Mammary epithelial cell (primary cell): Measurements from ENCODE around the gene SMPDL3B.

ENCODE experiments used
- EZH2 ChIP-seq: IDR thresholded peaks from 2 replicates; pipeline ENCODE4 v1.6.1; 2012; ENCODE audit warnings: low read length, inconsistent platforms, borderline replicate concordance
- TF ChIP-seq, protein P1 (sequence below), 2 donors: IDR thresholded peaks in 1 of 2; conservative IDR thresholded peaks in 1 of 2; 2 replicates each; pipeline ENCODE4 v1.5.1; 2011 to 2012; ENCODE audit warnings: inconsistent platforms in 2 of 2, low read length in 2 of 2, mild to moderate bottlenecking in 2 of 2, control low read depth in 1 of 2, low read depth in 1 of 2; ENCODE audit not compliant: insufficient read depth in 1 of 2; ENCODE audit errors: extremely low read depth in 1 of 2

GRCh38 chr1:27957655-27958054 lies 22.9 kb downstream of the SMPDL3B start:
- TF ChIP-seq EZH2, result no peak
- TF ChIP-seq, protein P1, sequence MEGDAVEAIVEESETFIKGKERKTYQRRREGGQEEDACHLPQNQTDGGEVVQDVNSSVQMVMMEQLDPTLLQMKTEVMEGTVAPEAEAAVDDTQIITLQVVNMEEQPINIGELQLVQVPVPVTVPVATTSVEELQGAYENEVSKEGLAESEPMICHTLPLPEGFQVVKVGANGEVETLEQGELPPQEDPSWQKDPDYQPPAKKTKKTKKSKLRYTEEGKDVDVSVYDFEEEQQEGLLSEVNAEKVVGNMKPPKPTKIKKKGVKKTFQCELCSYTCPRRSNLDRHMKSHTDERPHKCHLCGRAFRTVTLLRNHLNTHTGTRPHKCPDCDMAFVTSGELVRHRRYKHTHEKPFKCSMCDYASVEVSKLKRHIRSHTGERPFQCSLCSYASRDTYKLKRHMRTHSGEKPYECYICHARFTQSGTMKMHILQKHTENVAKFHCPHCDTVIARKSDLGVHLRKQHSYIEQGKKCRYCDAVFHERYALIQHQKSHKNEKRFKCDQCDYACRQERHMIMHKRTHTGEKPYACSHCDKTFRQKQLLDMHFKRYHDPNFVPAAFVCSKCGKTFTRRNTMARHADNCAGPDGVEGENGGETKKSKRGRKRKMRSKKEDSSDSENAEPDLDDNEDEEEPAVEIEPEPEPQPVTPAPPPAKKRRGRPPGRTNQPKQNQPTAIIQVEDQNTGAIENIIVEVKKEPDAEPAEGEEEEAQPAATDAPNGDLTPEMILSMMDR (conservative IDR thresholded peaks at IDR 0.05 in 1 of 2, IDR thresholded peaks at IDR 0.05 in 1 of 2; ENCODE audit: extremely low read depth in 1 of 2, insufficient read depth in 1 of 2, low read depth in 1 of 2, low read length in 2 of 2), result no peak
